ENCODE results near the gene BTBD19. TPM values are rescaled to one million over a fixed set of nuclear protein-coding genes. Genes with fewer than 3 reads are reported as not detected.

The BTBD19 gene
- total RNA-seq, 1 experiment from 2014 or later, result 11.6 TPM

GRCh38 chr1:44851308-44851707, 43.0 kb downstream of the BTBD19 start:
- intact Hi-C loops (cut with micrococcal nuclease), result no loop called here
- no peaks in the 10 kb centered on the region for H3K9me2 ChIP-seq (ENCODE audit: insufficient read depth)
- no TSS peak for BruUV-seq (replicated peaks)
- no peaks in the 10 kb centered on the region; a peak in 1 of 4 replicates for H3K4me1 ChIP-seq (ENCODE audit: control insufficient read depth in 1 of 2, insufficient read depth in 2 of 2, low read length in 2 of 2)
- no peaks in the 10 kb centered on the region for H3K36me3 ChIP-seq (ENCODE audit: control insufficient read depth in 1 of 2, insufficient read depth in 2 of 2, low read length in 2 of 2)
- DNase-seq (ENCODE audit: low read depth, low spot score) (no peak), ATAC-seq (no peak)
- H2AFZ ChIP-seq (ENCODE audit: low read depth, low read length, poor library complexity, severe bottlenecking), result no peak overlapping the region
- H3K79me2 ChIP-seq (ENCODE audit: insufficient read depth, low read length), result no peaks in the 10 kb centered on the region
- no peak overlapping the region for H3K4me3 ChIP-seq (replicated peaks in 1 of 2; ENCODE audit: low read depth in 1 of 2, low read length in 2 of 2)
- H3K27ac ChIP-seq (ENCODE audit: low read depth, low read length), result no peak overlapping the region
- no peak overlapping the region for H3K4me2 ChIP-seq (ENCODE audit: low read length)
- RAD21 ChIA-PET (ENCODE audit: low non-redundant PET in 1 of 2, low total read pairs in 2 of 2, uncharacterized antibody in 2 of 2, unreplicated experiment in 2 of 2), result no interaction called here
- CTCF ChIA-PET, result no interaction called here
- POLR2A ChIA-PET, result no interaction called here
- H4K20me1 ChIP-seq (ENCODE audit: insufficient read depth), result no peaks in the 10 kb centered on the region
- H3K9ac ChIP-seq (ENCODE audit: low read length), result no peak overlapping the region
- no peaks in the 10 kb centered on the region for H3K27me3 ChIP-seq (ENCODE audit: insufficient read depth, low read length)
- H3K9me3 ChIP-seq (ENCODE audit: control insufficient read depth in 1 of 2, insufficient read depth in 1 of 2, low read depth in 1 of 2, low read length in 2 of 2), result no peaks in the 10 kb centered on the region
- TF ChIP-seq POLR2A (IDR thresholded peaks at IDR 0.05; ENCODE audit: borderline replicate concordance, extremely low read depth, insufficient read depth, insufficient read length), result no peak
- TF ChIP-seq CBX3 (IDR thresholded peaks at IDR 0.05; ENCODE audit: low read depth), result no peak
- no peak for TF ChIP-seq SP1 (IDR thresholded peaks at IDR 0.05; ENCODE audit: low read depth)

- Histone ChIP-seq H3K9me2 (ENCODE audit: insufficient read depth) (no peaks in the 10 kb centered on the region), H3K9ac (ENCODE audit: low read length) (no peak overlapping the region), H3K36me3 (ENCODE audit: control insufficient read depth in 1 of 2, insufficient read depth in 2 of 2, low read length in 2 of 2) (no peaks in the 10 kb centered on the region), H3K79me2 (ENCODE audit: insufficient read depth, low read length) (no peaks in the 10 kb centered on the region), H4K20me1 (ENCODE audit: insufficient read depth) (no peaks in the 10 kb centered on the region), H3K27me3 (ENCODE audit: insufficient read depth, low read length) (no peaks in the 10 kb centered on the region), H3K4me2 (ENCODE audit: low read length) (no peak overlapping the region), H3K4me1 (ENCODE audit: control insufficient read depth in 1 of 2, insufficient read depth in 2 of 2, low read length in 2 of 2) (no peaks in the 10 kb centered on the region; a peak in 1 of 4 replicates), H2AFZ (ENCODE audit: low read depth, low read length, poor library complexity, severe bottlenecking) (no peak overlapping the region), H3K27ac (ENCODE audit: low read depth, low read length) (no peak overlapping the region), H3K9me3 (ENCODE audit: control insufficient read depth in 1 of 2, insufficient read depth in 1 of 2, low read depth in 1 of 2, low read length in 2 of 2) (no peaks in the 10 kb centered on the region), H3K4me3 (replicated peaks in 1 of 2; ENCODE audit: low read depth in 1 of 2, low read length in 2 of 2) (no peak overlapping the region)
- DNase-seq (ENCODE audit: low read depth, low spot score) (no peak), ATAC-seq (no peak)
- intact Hi-C loops (cut with micrococcal nuclease), result no loop called here
- CTCF ChIA-PET, result interaction anchor here (0.7 kb wide), 1 partner anchor 121 kb away, joined by 3 read pairs; no protein-coding TSS in a partner anchor
- RAD21 ChIA-PET (ENCODE audit: low non-redundant PET in 1 of 2, low total read pairs in 2 of 2, uncharacterized antibody in 2 of 2, unreplicated experiment in 2 of 2), result no interaction called here
- POLR2A ChIA-PET, result no interaction called here
- BruUV-seq (replicated peaks), result no TSS peak
- TF ChIP-seq CBX3 (IDR thresholded peaks at IDR 0.05; ENCODE audit: low read depth) (no peak), POLR2AphosphoS5 (IDR thresholded peaks at IDR 0.05; ENCODE audit: low read depth, low read length) (no peak), TCF7L2 (IDR thresholded peaks at IDR 0.05; ENCODE audit: borderline replicate concordance, extremely low read depth, insufficient read depth, insufficient read length) (no peak), RAD21 (IDR thresholded peaks at IDR 0.05; ENCODE audit: low read depth) (no peak), ATF3 (IDR thresholded peaks at IDR 0.05) (no peak), JUND (IDR thresholded peaks at IDR 0.05) (no peak), YY1 (IDR thresholded peaks at IDR 0.05; ENCODE audit: extremely low read depth, insufficient replicate concordance, low read depth, low read length) (no peak), MAX (IDR thresholded peaks at IDR 0.05) (no peak), FOSL1 (IDR thresholded peaks at IDR 0.05; ENCODE audit: low read depth) (no peak), REST (IDR thresholded peaks at IDR 0.05; ENCODE audit: low read depth) (no peak), ELF1 (IDR thresholded peaks at IDR 0.05; ENCODE audit: borderline replicate concordance, low read depth) (no peak), CEBPB (IDR thresholded peaks at IDR 0.05; ENCODE audit: low read depth) (no peak), POLR2A (IDR thresholded peaks at IDR 0.05; ENCODE audit: borderline replicate concordance, extremely low read depth, insufficient read depth, insufficient read length) (no peak), ZFX (IDR thresholded peaks at IDR 0.05) (no peak), SRF (IDR thresholded peaks at IDR 0.05; ENCODE audit: low read depth) (no peak), SP1 (IDR thresholded peaks at IDR 0.05; ENCODE audit: low read depth) (no peak)
These were observed 44.9 kb downstream of the BTBD19 start for GRCh38 chr1:44853201-44853600.

Measured in HCT116 (cell line).